Hypothalamus (tissue), 51 donors: ENCODE measurements around the gene CXorf51B.
"Not testable (repeated sequence)": the region's sequence is repeated elsewhere in the genome, so short reads cannot be mapped to it uniquely, and the experiment has no call there.

Source experiments
- DNase-seq, 51 donors: peaks; one replicate each; lab custom pipeline; 2025; lab: John Stamatoyannopoulos, UW

The CXorf51B gene

DNA sequence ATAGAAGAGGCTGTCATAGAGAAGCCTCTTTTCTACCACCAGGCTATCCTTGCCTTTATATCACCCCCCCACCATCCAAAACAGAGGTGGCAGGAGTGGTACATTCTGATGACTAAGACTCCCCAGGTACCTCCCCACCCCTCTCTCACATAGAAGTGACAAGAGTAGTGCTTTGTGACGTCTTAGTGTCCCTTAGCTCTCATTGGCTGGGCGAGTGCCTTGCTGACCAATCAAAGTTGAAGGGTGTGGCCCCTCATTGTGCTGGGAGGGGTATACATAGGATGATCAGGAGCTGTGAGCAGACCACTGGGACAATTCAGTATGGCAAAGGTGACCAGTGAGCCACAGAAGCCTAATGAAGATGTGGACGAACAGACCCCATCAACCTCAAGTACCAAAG is at the start of gene CXorf51B:
Gene CXorf51B (plus strand): TSS at position 301 of the 400 bp plus-strand sequence. CDS start 21 bp downstream, at position 322.
- DNase-seq, result not testable (repeated sequence)

DNA sequence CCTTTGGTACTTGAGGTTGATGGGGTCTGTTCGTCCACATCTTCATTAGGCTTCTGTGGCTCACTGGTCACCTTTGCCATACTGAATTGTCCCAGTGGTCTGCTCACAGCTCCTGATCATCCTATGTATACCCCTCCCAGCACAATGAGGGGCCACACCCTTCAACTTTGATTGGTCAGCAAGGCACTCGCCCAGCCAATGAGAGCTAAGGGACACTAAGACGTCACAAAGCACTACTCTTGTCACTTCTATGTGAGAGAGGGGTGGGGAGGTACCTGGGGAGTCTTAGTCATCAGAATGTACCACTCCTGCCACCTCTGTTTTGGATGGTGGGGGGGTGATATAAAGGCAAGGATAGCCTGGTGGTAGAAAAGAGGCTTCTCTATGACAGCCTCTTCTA is 5.1 kb downstream of the CXorf51B start, which contains the start of gene CXorf51A:
Gene CXorf51A (minus strand): TSS at position 101 of the 400 bp plus-strand sequence. CDS start 21 bp downstream, at position 80.
- not testable (repeated sequence) for DNase-seq

- DNase-seq, result no peak
Measured at GRCh38 chrX:146831994-146832393, 22.4 kb downstream of the CXorf51B start.

DNA sequence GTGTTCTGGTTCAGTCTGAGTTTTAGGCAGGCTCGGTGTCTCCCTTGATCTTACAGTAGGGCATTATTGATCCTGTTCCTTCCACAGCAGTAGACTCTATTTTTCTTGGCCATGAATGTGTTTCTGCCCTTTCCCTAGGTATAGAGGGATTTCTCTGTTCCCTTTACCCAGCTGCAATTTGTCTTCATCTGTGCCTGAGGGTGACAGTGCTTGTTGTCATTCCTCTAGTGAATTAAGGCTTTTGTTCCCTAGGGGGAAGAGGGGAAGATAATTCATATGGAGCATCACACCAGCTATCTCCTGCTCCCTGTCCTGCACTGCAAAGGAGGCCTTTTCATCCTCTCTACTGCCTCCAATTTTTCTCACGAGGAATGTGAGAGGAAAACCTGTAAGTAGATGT is 44.7 kb downstream of the CXorf51B start:
- DNase-seq, result peak in 7 of 51 donors; percentile 0 to 65 (median 6)
